Breast epithelium (tissue), 4 donors: Measurements from ENCODE around the gene ZNF317. TPM values are rescaled to one million over a fixed set of nuclear protein-coding genes. Genes with fewer than 3 reads are reported as not detected.
"Not testable (repeated sequence)": the region's sequence is repeated elsewhere in the genome, so short reads cannot be mapped to it uniquely, and the experiment has no call there.

Experiments used
- DNase-seq, 2 donors: peaks; one replicate each; pipeline ENCODE4 v3.0.0-alpha.2; 2019; ENCODE audit warnings: low spot score in 2 of 2
- H3K27ac ChIP-seq, 2 donors: fragments of 200-600 bp; sonication (generic) in 1 of 2; one replicate each; pipeline ENCODE4 v1.5.1; 2016 to 2019; ENCODE audit warnings: mild to moderate bottlenecking in 1 of 2
- H3K27me3 ChIP-seq, 2 donors: fragments of 200-600 bp; sonication (generic) in 1 of 2; one replicate each; pipeline versions ENCODE4 v1.5.1 to v1.6.0; 2017 to 2019; ENCODE audit warnings: control low read depth in 1 of 2, mild to moderate bottlenecking in 1 of 2
- H3K36me3 ChIP-seq: fragments of 200-600 bp; one replicate; pipeline ENCODE4 v1.5.1; 2019
- H3K4me1 ChIP-seq, 2 donors: fragments of 200-600 bp; sonication (generic); one replicate each; pipeline ENCODE4 v1.5.1; 2016 to 2019; ENCODE audit warnings: control low read depth in 1 of 2
- H3K4me3 ChIP-seq, 3 donors: fragments of 200-600 bp; sonication (generic); 1 replicate in 2 of 3; 2 replicates in 1 of 3; pipeline ENCODE4 v1.5.1; 2016 to 2019; ENCODE audit warnings: mild to moderate bottlenecking in 3 of 3, moderate library complexity in 2 of 3
- H3K9me3 ChIP-seq, 2 donors: fragments of 200-600 bp; sonication (generic) in 1 of 2; one replicate each; pipeline ENCODE4 v1.5.1; 2016 to 2019; ENCODE audit warnings: control low read depth in 1 of 2
- POLR2A ChIP-seq: fragments of 450-650 bp; IDR thresholded peaks from one replicate; pipeline ENCODE4 v1.6.1; 2016; ENCODE audit warnings: antibody characterized with exemption, mild to moderate bottlenecking, moderate library complexity
- POLR2AphosphoS5 ChIP-seq, 3 donors: sonication (generic); formaldehyde crosslinking; IDR thresholded peaks; one replicate each; pipeline ENCODE4 v1.6.1; 2017; ENCODE audit warnings: antibody characterized with exemption in 3 of 3
- intact Hi-C: fragments of 100-400 bp; cut with DNase I; formaldehyde crosslinking; loops from one replicate; pipeline ENCODE4 v1.15.1; 2023; ENCODE audit warnings: low total_unique reads
- total RNA-seq, 3 donors: library from RNA; depleted of rRNA; stranded (reverse); fragments of >200 nt; gene quantifications; one replicate each; pipeline ENCODE4 v1.1.0, GENCODE V29; 2016
- TF ChIP-seq, protein P1 (sequence below), 3 donors: fragments of 450-650 bp; IDR thresholded peaks; one replicate each; pipeline ENCODE4 v1.5.1; 2016 to 2017; ENCODE audit warnings: antibody characterized with exemption in 3 of 3, mild to moderate bottlenecking in 3 of 3, moderate library complexity in 3 of 3

The ZNF317 gene
- total RNA-seq, 3 donors from 2014 or later: 14.6 to 28.1 (median 19.3) TPM

DNA sequence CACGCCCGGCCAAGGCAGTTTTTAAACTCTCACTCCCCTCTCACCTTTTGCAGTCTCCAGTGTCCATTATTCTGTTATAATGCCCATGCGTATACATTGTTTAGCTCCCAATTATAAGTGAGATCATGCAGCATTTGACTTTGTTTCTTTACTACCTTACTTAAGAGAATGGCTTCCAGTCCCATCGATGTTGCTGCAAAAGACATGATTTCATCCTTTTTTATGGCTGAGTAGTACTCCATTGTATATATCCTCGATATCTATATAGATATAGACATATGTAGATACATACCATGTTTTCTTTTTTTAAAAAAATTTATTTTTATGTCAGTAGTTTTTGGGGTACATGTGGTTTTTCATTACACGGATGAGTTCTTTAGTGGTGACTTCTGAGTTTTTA is 47.0 kb downstream of the ZNF317 start:
- no peaks in the 10 kb centered on the region for H3K4me1 ChIP-seq
- H3K27me3 ChIP-seq: peaks cover 0 to under 1% of the 10 kb centered on the region in 2 donors
- no peaks in the 10 kb centered on the region for H3K36me3 ChIP-seq
- intact Hi-C loops: no loop called here
- peaks cover 10 to 11% of the 10 kb centered on the region in 2 donors for H3K9me3 ChIP-seq
- no peak overlapping the region for H3K4me3 ChIP-seq
- no peak for DNase-seq
- TF ChIP-seq POLR2AphosphoS5 (IDR thresholded peaks at IDR 0.05) (no peak), POLR2A (no peak)
- TF ChIP-seq, protein P1, sequence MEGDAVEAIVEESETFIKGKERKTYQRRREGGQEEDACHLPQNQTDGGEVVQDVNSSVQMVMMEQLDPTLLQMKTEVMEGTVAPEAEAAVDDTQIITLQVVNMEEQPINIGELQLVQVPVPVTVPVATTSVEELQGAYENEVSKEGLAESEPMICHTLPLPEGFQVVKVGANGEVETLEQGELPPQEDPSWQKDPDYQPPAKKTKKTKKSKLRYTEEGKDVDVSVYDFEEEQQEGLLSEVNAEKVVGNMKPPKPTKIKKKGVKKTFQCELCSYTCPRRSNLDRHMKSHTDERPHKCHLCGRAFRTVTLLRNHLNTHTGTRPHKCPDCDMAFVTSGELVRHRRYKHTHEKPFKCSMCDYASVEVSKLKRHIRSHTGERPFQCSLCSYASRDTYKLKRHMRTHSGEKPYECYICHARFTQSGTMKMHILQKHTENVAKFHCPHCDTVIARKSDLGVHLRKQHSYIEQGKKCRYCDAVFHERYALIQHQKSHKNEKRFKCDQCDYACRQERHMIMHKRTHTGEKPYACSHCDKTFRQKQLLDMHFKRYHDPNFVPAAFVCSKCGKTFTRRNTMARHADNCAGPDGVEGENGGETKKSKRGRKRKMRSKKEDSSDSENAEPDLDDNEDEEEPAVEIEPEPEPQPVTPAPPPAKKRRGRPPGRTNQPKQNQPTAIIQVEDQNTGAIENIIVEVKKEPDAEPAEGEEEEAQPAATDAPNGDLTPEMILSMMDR (IDR thresholded peaks at IDR 0.05): no peak
- no peak overlapping the region for H3K27ac ChIP-seq

DNA sequence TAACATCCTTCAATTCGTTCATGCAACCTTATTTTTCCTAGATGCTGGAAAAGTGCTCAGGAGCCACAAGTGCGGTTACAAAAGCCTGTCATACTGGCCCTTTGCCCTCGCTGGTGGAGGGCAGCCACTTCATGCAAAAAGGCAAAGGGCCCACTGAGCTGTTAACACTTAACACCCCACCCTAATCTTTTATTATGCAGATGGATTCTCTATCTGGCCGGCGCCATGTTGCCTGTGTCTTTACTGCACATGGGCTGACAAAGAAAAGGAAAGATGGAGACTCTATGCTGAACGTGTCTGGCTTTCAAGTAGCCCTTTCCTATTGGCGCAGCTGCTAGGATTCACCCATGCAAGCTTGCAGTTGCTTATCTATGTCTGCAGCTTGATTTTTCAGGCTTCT is 49.3 kb downstream of the ZNF317 start:
- no peak for DNase-seq
- Histone ChIP-seq H3K9me3 (peaks cover 10 to 11% of the 10 kb centered on the region in 2 donors), H3K27me3 (peaks cover 0 to 3% of the 10 kb centered on the region in 2 donors), H3K4me1 (no peaks in the 10 kb centered on the region), H3K4me3 (no peak overlapping the region), H3K27ac (no peak overlapping the region), H3K36me3 (no peaks in the 10 kb centered on the region)
- intact Hi-C loops: no loop called here
- no peak for TF ChIP-seq POLR2A

DNA sequence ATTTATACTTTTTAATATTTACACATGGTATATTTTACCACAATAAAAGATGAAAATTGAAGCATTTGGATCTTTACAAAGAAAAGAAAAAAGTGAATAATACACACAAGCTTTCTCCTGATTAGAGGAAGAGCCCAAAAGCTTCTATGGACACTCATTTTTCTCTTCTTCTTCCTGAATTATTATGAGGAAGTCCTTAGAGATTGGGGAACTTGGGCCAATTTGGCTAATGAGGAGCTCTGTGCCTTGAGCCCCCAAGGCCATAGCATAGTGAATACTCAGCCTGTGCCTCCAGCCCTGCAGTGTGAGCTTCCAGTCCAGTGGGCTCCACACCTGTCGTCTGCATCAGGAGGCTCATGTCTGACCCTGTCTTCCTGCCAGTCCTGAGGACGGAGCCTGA is 57.8 kb downstream of the ZNF317 start:
- H3K4me1 ChIP-seq, H3K9me3 ChIP-seq, H3K36me3 ChIP-seq, DNase-seq, intact Hi-C loops, H3K27me3 ChIP-seq, H3K27ac ChIP-seq, H3K4me3 ChIP-seq: not testable (repeated sequence)

DNA sequence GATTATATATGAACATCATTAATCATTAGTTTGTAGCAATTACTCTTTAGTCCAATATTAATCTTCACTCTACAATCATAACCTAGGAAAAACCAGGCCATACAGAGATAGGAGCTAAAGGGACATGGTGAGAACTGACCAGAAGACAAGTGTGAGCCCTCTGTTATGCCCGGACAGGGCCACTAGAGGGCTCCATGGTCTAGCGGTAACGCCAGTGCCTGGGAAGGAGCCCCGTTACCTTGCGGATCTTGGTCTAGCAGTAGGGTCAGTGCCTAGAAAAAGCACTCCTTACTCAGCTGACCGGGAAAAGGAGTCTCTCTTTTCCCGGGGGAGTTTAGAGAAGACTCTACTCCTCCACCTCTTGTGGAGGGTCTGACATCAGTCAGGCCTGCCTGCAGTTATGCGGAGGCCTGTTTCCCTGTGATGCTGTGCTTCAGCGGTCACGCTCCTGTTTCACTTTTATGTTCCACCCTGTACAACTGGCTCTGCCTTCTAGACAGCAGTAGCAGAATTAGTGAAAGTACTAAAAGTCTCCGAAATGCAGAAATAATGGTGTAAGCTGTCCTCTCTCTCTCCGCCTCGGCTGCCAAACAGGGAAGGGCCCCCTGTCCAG is 65.4 kb downstream of the ZNF317 start:
- Histone ChIP-seq H3K4me1 (no peaks in the 10 kb centered on the region), H3K27ac (no peak overlapping the region), H3K36me3 (no peaks in the 10 kb centered on the region), H3K27me3 (no peaks in the 10 kb centered on the region), H3K9me3 (no peaks in the 10 kb centered on the region), H3K4me3 (peak overlapping the region in 2 of 3 donors; percentile 43 to 58)
- intact Hi-C loops: no loop called here
- DNase-seq: peak in 1 of 2 donors; percentile 54
- TF ChIP-seq, protein P1 (IDR thresholded peaks at IDR 0.05): peak; percentile 39 to 80 (median 76)
- TF ChIP-seq POLR2A: no peak

Other genes starting within 250 kb of the ZNF317 start
- 10 to 100 TPM in 1 of 3 donors, under 1 TPM in 2; under 0.01 to 16.2 (median 0.66) TPM for gene MUC16, start 130.0 kb upstream of the ZNF317 start, total RNA-seq
- gene OR1M1, start 53.3 kb upstream of the ZNF317 start, total RNA-seq: not detected
- not detected for gene OR7G2, start 32.9 kb upstream of the ZNF317 start, total RNA-seq
- gene OR7G1, start 24.6 kb upstream of the ZNF317 start, total RNA-seq: not detected
- not detected for gene OR7G3, start 13.4 kb upstream of the ZNF317 start, total RNA-seq
- under 1 TPM in 1 of 3 donors, not detected in 2; 0.16 TPM for gene OR7D2, start 38.6 kb downstream of the ZNF317 start, total RNA-seq
- not detected for gene OR7D4, start 79.2 kb downstream of the ZNF317 start, total RNA-seq
- gene OR7E24, start 110.5 kb downstream of the ZNF317 start, total RNA-seq: not detected
- 10 to 100 TPM; 10.1 to 27.4 (median 16.1) TPM for gene ZNF699, start 169.4 kb downstream of the ZNF317 start, total RNA-seq
- gene ZNF559, start 183.8 kb downstream of the ZNF317 start, total RNA-seq: 10 to 100 TPM; 18.4 to 39.1 (median 23.4) TPM
- 1 to 10 TPM; 2.9 to 8.3 (median 3.6) TPM for gene ZNF177, start 222.6 kb downstream of the ZNF317 start, total RNA-seq